Mesodermal cell (in vitro differentiated cells): ENCODE measurements around the gene TENT4A.

ENCODE experiments used
- H3K27ac ChIP-seq: 2 replicates; pipeline ENCODE4 v1.7.0; 2013; ENCODE audit warnings: mild to moderate bottlenecking, low read depth, low read length, moderate library complexity; ENCODE audit not compliant: severe bottlenecking
- H3K36me3 ChIP-seq: 2 replicates; pipeline ENCODE4 v1.7.1; 2013; ENCODE audit warnings: mild to moderate bottlenecking, low read length, moderate library complexity; ENCODE audit not compliant: control insufficient read depth, insufficient read depth
- H3K4me1 ChIP-seq: one replicate; pipeline ENCODE4 v1.7.1; 2013; ENCODE audit warnings: mild to moderate bottlenecking, low read length; ENCODE audit not compliant: insufficient read depth, control insufficient read depth, poor library complexity, severe bottlenecking
- H3K4me3 ChIP-seq: 2 replicates; pipeline ENCODE4 v1.7.0; 2013; ENCODE audit warnings: low read length, control low read depth, mild to moderate bottlenecking; ENCODE audit not compliant: insufficient read depth, poor library complexity, severe bottlenecking; ENCODE audit errors: extremely low read depth
- H3K9me3 ChIP-seq: 2 replicates; pipeline ENCODE4 v1.7.1; 2013; ENCODE audit warnings: mild to moderate bottlenecking, low read length, moderate library complexity; ENCODE audit not compliant: control insufficient read depth
- WGBS, 2 experiments: methylation state at CpG; one replicate each; pipeline ENCODE4 v1.1.5; 2013; ENCODE audit warnings: missing lambda C conversion rate in 2 of 2; ENCODE audit not compliant: insufficient coverage in 2 of 2; 5-methylcytosine and 5-hydroxymethylcytosine counted together

The TENT4A gene

GRCh38 chr5:6724321-6724929 lies 11.2 kb downstream of the TENT4A start:
- H3K27ac ChIP-seq = no peak overlapping the region
- H3K4me3 ChIP-seq = no peak overlapping the region
- WGBS, 2 experiments = 88 to 94% methylated on average over 5 to 7 of the region's 8 CpGs
- no peaks in the 10 kb centered on the region for H3K9me3 ChIP-seq
- peaks cover 23% of the 10 kb centered on the region for H3K4me1 ChIP-seq
- H3K36me3 ChIP-seq = peaks cover 35% of the 10 kb centered on the region

- Histone ChIP-seq H3K27ac (no peak overlapping the region), H3K36me3 (peaks cover 29% of the 10 kb centered on the region), H3K9me3 (no peaks in the 10 kb centered on the region), H3K4me1 (peaks cover 32% of the 10 kb centered on the region), H3K4me3 (no peak overlapping the region)
- 70% methylated on average over 1 of the region's 4 CpGs; no CpG with 5 or more reads in 1 of the 2 experiments for WGBS, 2 experiments
Measured at GRCh38 chr5:6725421-6725820, 12.2 kb downstream of the TENT4A start.

- WGBS, 2 experiments = 92 to 94% methylated on average over 8 of the region's 9 CpGs
- H3K36me3 ChIP-seq = peaks cover 29% of the 10 kb centered on the region
Measured at GRCh38 chr5:6726006-6726405, 12.8 kb downstream of the TENT4A start.

GRCh38 chr5:6727231-6727630 lies 14.0 kb downstream of the TENT4A start:
- H3K9me3 ChIP-seq = no peaks in the 10 kb centered on the region
- 93 to 96% methylated on average over 7 to 8 of the region's 8 CpGs for WGBS, 2 experiments

More at GRCh38 chr5:6726006-6726405, 12.8 kb downstream of the TENT4A start:
- H3K27ac ChIP-seq = no peak overlapping the region
- no peak overlapping the region for H3K4me3 ChIP-seq
- peaks cover 29% of the 10 kb centered on the region for H3K4me1 ChIP-seq
- H3K9me3 ChIP-seq = no peaks in the 10 kb centered on the region

GRCh38 chr5:6728011-6728794 lies 15.0 kb downstream of the TENT4A start:
- peaks cover 45% of the 10 kb centered on the region for H3K4me1 ChIP-seq
- H3K4me3 ChIP-seq = no peak overlapping the region
- H3K9me3 ChIP-seq = no peaks in the 10 kb centered on the region
- no peak overlapping the region for H3K27ac ChIP-seq
- H3K36me3 ChIP-seq = peaks cover 29% of the 10 kb centered on the region
- 74 to 82% methylated on average over 11 to 15 of the region's 17 CpGs for WGBS, 2 experiments

More at GRCh38 chr5:6727231-6727630, 14.0 kb downstream of the TENT4A start:
- Histone ChIP-seq H3K36me3 (peaks cover 29% of the 10 kb centered on the region), H3K4me1 (peaks cover 37% of the 10 kb centered on the region), H3K27ac (no peak overlapping the region), H3K4me3 (no peak overlapping the region)

GRCh38 chr5:6728795-6729183 lies 15.6 kb downstream of the TENT4A start:
- Histone ChIP-seq H3K4me1 (peaks cover 48% of the 10 kb centered on the region), H3K36me3 (peaks cover 24% of the 10 kb centered on the region), H3K27ac (no peak overlapping the region), H3K9me3 (no peaks in the 10 kb centered on the region), H3K4me3 (no peak overlapping the region)
- WGBS, 2 experiments = no CpG with 5 or more reads among the region's 1 CpG

- Histone ChIP-seq H3K9me3 (no peaks in the 10 kb centered on the region), H3K27ac (no peak overlapping the region), H3K4me1 (peaks cover 51% of the 10 kb centered on the region), H3K4me3 (no peak overlapping the region), H3K36me3 (peaks cover 16% of the 10 kb centered on the region)
- WGBS, 2 experiments = 91 to 96% methylated on average over 7 to 11 of the region's 12 CpGs
Measured at GRCh38 chr5:6729386-6730310, 16.4 kb downstream of the TENT4A start.

GRCh38 chr5:6730407-6730806 lies 17.2 kb downstream of the TENT4A start:
- WGBS, 2 experiments = 63 to 79% methylated on average over 5 to 7 of the region's 8 CpGs
- peaks cover 51% of the 10 kb centered on the region for H3K4me1 ChIP-seq

GRCh38 chr5:6730807-6731206 lies 17.6 kb downstream of the TENT4A start:
- Histone ChIP-seq H3K27ac (no peak overlapping the region), H3K4me1 (peaks cover 51% of the 10 kb centered on the region), H3K4me3 (no peak overlapping the region), H3K9me3 (no peaks in the 10 kb centered on the region), H3K36me3 (peaks cover 8% of the 10 kb centered on the region)
- WGBS, 2 experiments = 92 to 94% methylated on average over 1 of the region's 3 CpGs

More at GRCh38 chr5:6730407-6730806, 17.2 kb downstream of the TENT4A start:
- Histone ChIP-seq H3K27ac (no peak overlapping the region), H3K9me3 (no peaks in the 10 kb centered on the region), H3K4me3 (no peak overlapping the region), H3K36me3 (peaks cover 12% of the 10 kb centered on the region)

- H3K4me3 ChIP-seq = no peak overlapping the region
- H3K9me3 ChIP-seq = no peaks in the 10 kb centered on the region
- peaks cover 51% of the 10 kb centered on the region for H3K4me1 ChIP-seq
- peaks cover 3% of the 10 kb centered on the region for H3K36me3 ChIP-seq
- peak overlapping the region; percentile 84 for H3K27ac ChIP-seq
- WGBS, 2 experiments = 100% methylated on average over 4 to 7 of the region's 7 CpGs
Measured at GRCh38 chr5:6731465-6732237, 18.4 kb downstream of the TENT4A start.
